Bronchial epithelial cell (primary cell): ENCODE results near the gene THRB. TPM values are rescaled to one million over a fixed set of nuclear protein-coding genes. Genes with fewer than 3 reads are reported as not detected.

ENCODE experiments used
- DNase-seq: peaks from one replicate; pipeline ENCODE4 v3.0.0-alpha.2; 2010; ENCODE audit warnings: low read depth
- FAIRE-seq: peaks from 2 replicates; lab custom pipeline; 2011; peaks lifted over from hg19 to GRCh38; lab: Jason Lieb, UNC
- H3K27me3 ChIP-seq: 2 replicates; pipeline ENCODE4 v1.5.1; 2011; ENCODE audit warnings: low read length; ENCODE audit not compliant: control insufficient read depth, insufficient read depth
- H3K36me3 ChIP-seq: 2 replicates; pipeline ENCODE4 v1.5.1; 2011; ENCODE audit warnings: low read length; ENCODE audit not compliant: control insufficient read depth, insufficient read depth
- H3K4me3 ChIP-seq: 2 replicates; pipeline ENCODE4 v1.5.1; 2011; ENCODE audit warnings: mild to moderate bottlenecking, low read depth, low read length, control low read depth
- CTCF ChIP-seq: IDR thresholded peaks from 2 replicates; pipeline ENCODE4 v1.5.1; 2011; ENCODE audit warnings: mild to moderate bottlenecking, moderate library complexity, low read length, control low read depth, inconsistent platforms; ENCODE audit not compliant: insufficient read depth, severe bottlenecking
- total RNA-seq: library from RNA; depleted of rRNA; stranded (reverse); fragments of >200 nt; gene quantifications from 2 replicates; pipeline ENCODE4 v1.2.1, GENCODE V29; 2014

Gene THRB
- total RNA-seq, 1 donor from 2014 or later = 7.6 TPM

- TF ChIP-seq CTCF = no peak
- FAIRE-seq (no peak), DNase-seq (no peak)
- no peak overlapping the region for H3K4me3 ChIP-seq
- H3K27me3 ChIP-seq = no peaks in the 10 kb centered on the region
- H3K36me3 ChIP-seq = no peaks in the 10 kb centered on the region
Observed at GRCh38 chr3:24215502-24215901, 279.1 kb downstream of the THRB start.

GRCh38 chr3:24211381-24211780 lies 283.3 kb downstream of the THRB start:
- FAIRE-seq = no peak
- Histone ChIP-seq H3K27me3 (no peaks in the 10 kb centered on the region), H3K36me3 (no peaks in the 10 kb centered on the region), H3K4me3 (no peak overlapping the region)
- no peak for DNase-seq
- TF ChIP-seq CTCF = no peak

GRCh38 chr3:24202071-24202470 lies 292.6 kb downstream of the THRB start:
- no peak overlapping the region for H3K4me3 ChIP-seq
- DNase-seq (no peak), FAIRE-seq (no peak)
- no peaks in the 10 kb centered on the region for H3K27me3 ChIP-seq
- no peaks in the 10 kb centered on the region for H3K36me3 ChIP-seq
- TF ChIP-seq CTCF = no peak

- Histone ChIP-seq H3K27me3 (no peaks in the 10 kb centered on the region), H3K36me3 (no peaks in the 10 kb centered on the region), H3K4me3 (no peak overlapping the region)
- TF ChIP-seq CTCF = no peak
- FAIRE-seq (no peak), DNase-seq (no peak)
Observed at GRCh38 chr3:24201301-24201700, 293.3 kb downstream of the THRB start.

GRCh38 chr3:24199775-24200247 lies 294.8 kb downstream of the THRB start:
- Histone ChIP-seq H3K36me3 (no peaks in the 10 kb centered on the region), H3K4me3 (no peak overlapping the region), H3K27me3 (no peaks in the 10 kb centered on the region)
- no peak for FAIRE-seq
- no peak for TF ChIP-seq CTCF
- DNase-seq = no peak

GRCh38 chr3:24199300-24199699 lies 295.4 kb downstream of the THRB start:
- FAIRE-seq (no peak), DNase-seq (no peak)
- no peak for TF ChIP-seq CTCF
- H3K36me3 ChIP-seq = no peaks in the 10 kb centered on the region
- no peak overlapping the region for H3K4me3 ChIP-seq
- H3K27me3 ChIP-seq = no peaks in the 10 kb centered on the region
